ENCODE measurements around the gene TPST1. TPM values are rescaled to one million over a fixed set of nuclear protein-coding genes. Genes with fewer than 3 reads are reported as not detected.

Gene TPST1
- total RNA-seq, 1 donor from 2014 or later, result 36.5 TPM

- Mint-ChIP-seq H3K4me1 (ENCODE audit: low read depth, unreplicated experiment) (peaks cover 12% of the 10 kb centered on the region), H3K4me3 (ENCODE audit: unreplicated experiment) (no peak overlapping the region), H3K36me3 (ENCODE audit: low read depth, unreplicated experiment) (no peaks in the 10 kb centered on the region), H3K9me3 (ENCODE audit: unreplicated experiment) (no peaks in the 10 kb centered on the region), H3K27me3 (ENCODE audit: low read depth, unreplicated experiment) (no peaks in the 10 kb centered on the region), H3K27ac (ENCODE audit: unreplicated experiment) (no peak overlapping the region)
- no peaks in the 10 kb centered on the region for H3K79me2 ChIP-seq (ENCODE audit: insufficient read depth, low read length)
- DNase-seq (ENCODE audit: low read depth) (no peak), FAIRE-seq (no peak)
- no peaks in the 10 kb centered on the region for H3K9me3 ChIP-seq (ENCODE audit: insufficient read depth, low read depth, low read length)
- TF ChIP-seq EZH2 (IDR thresholded peaks at IDR 0.05; ENCODE audit: insufficient read depth, low read length) (no peak), CTCF (IDR thresholded peaks at IDR 0.05; ENCODE audit: insufficient read depth, low read depth, low read length) (no peak)
- H2AFZ ChIP-seq (ENCODE audit: low read depth, low read length), result no peak overlapping the region
- no peaks in the 10 kb centered on the region for H3K4me1 ChIP-seq (ENCODE audit: insufficient read depth, low read length)
- H3K27me3 ChIP-seq (ENCODE audit: insufficient read depth, low read length), result no peaks in the 10 kb centered on the region
- no peak overlapping the region for H3K9ac ChIP-seq (ENCODE audit: low read length)
- peaks cover 11% of the 10 kb centered on the region for H4K20me1 ChIP-seq (ENCODE audit: insufficient read depth, low read length)
- no peaks in the 10 kb centered on the region for H3K36me3 ChIP-seq (ENCODE audit: insufficient read depth, low read length)
- no peak overlapping the region for H3K4me3 ChIP-seq (ENCODE audit: insufficient read depth, low read depth, low read length)
- no peak overlapping the region for H3K27ac ChIP-seq (ENCODE audit: low read depth, low read length)
- H3K4me2 ChIP-seq (ENCODE audit: low read length), result no peak overlapping the region
These were observed 110.1 kb downstream of the TPST1 start for GRCh38 chr7:66315192-66315591.

GRCh38 chr7:66319407-66319979 lies 114.4 kb downstream of the TPST1 start:
- H3K27ac ChIP-seq (ENCODE audit: low read depth, low read length), result no peak overlapping the region
- TF ChIP-seq CTCF (IDR thresholded peaks at IDR 0.05; ENCODE audit: insufficient read depth, low read depth, low read length), result no peak
- no peak for TF ChIP-seq EZH2 (IDR thresholded peaks at IDR 0.05; ENCODE audit: insufficient read depth, low read length)
- H3K27me3 ChIP-seq (ENCODE audit: insufficient read depth, low read length), result no peaks in the 10 kb centered on the region
- H3K36me3 Mint-ChIP-seq (ENCODE audit: low read depth, unreplicated experiment), result peaks cover 3% of the 10 kb centered on the region
- H3K9me3 ChIP-seq (ENCODE audit: insufficient read depth, low read depth, low read length), result no peaks in the 10 kb centered on the region
- no peaks in the 10 kb centered on the region for H4K20me1 ChIP-seq (ENCODE audit: insufficient read depth, low read length)
- no peak overlapping the region for H3K9ac ChIP-seq (ENCODE audit: low read length)
- no peaks in the 10 kb centered on the region for H3K9me3 Mint-ChIP-seq (ENCODE audit: unreplicated experiment)
- H2AFZ ChIP-seq (ENCODE audit: low read depth, low read length), result no peak overlapping the region
- no peak overlapping the region for H3K4me3 ChIP-seq (ENCODE audit: insufficient read depth, low read depth, low read length)
- no peak overlapping the region for H3K27ac Mint-ChIP-seq (ENCODE audit: unreplicated experiment)
- no peaks in the 10 kb centered on the region for H3K27me3 Mint-ChIP-seq (ENCODE audit: low read depth, unreplicated experiment)
- H3K4me1 Mint-ChIP-seq (ENCODE audit: low read depth, unreplicated experiment), result peaks cover 4% of the 10 kb centered on the region
- no peak overlapping the region for H3K4me3 Mint-ChIP-seq (ENCODE audit: unreplicated experiment)
- H3K36me3 ChIP-seq (ENCODE audit: insufficient read depth, low read length), result no peaks in the 10 kb centered on the region
- no peak overlapping the region for H3K4me2 ChIP-seq (ENCODE audit: low read length)
- no peak for DNase-seq (ENCODE audit: low read depth)
- no peak for FAIRE-seq
- peaks cover 3% of the 10 kb centered on the region for H3K79me2 ChIP-seq (ENCODE audit: insufficient read depth, low read length)
- H3K4me1 ChIP-seq (ENCODE audit: insufficient read depth, low read length), result no peaks in the 10 kb centered on the region

GRCh38 chr7:66321283-66321682 lies 116.1 kb downstream of the TPST1 start:
- H3K27me3 Mint-ChIP-seq (ENCODE audit: low read depth, unreplicated experiment), result no peaks in the 10 kb centered on the region
- H3K9me3 Mint-ChIP-seq (ENCODE audit: unreplicated experiment), result no peaks in the 10 kb centered on the region
- TF ChIP-seq CTCF (IDR thresholded peaks at IDR 0.05; ENCODE audit: insufficient read depth, low read depth, low read length), result no peak
- TF ChIP-seq EZH2 (IDR thresholded peaks at IDR 0.05; ENCODE audit: insufficient read depth, low read length), result no peak
- Histone ChIP-seq H3K27me3 (ENCODE audit: insufficient read depth, low read length) (no peaks in the 10 kb centered on the region), H2AFZ (ENCODE audit: low read depth, low read length) (no peak overlapping the region), H3K4me3 (ENCODE audit: insufficient read depth, low read depth, low read length) (no peak overlapping the region), H3K27ac (ENCODE audit: low read depth, low read length) (no peak overlapping the region), H3K9me3 (ENCODE audit: insufficient read depth, low read depth, low read length) (no peaks in the 10 kb centered on the region), H3K4me2 (ENCODE audit: low read length) (no peak overlapping the region), H4K20me1 (ENCODE audit: insufficient read depth, low read length) (no peaks in the 10 kb centered on the region), H3K9ac (ENCODE audit: low read length) (no peak overlapping the region), H3K4me1 (ENCODE audit: insufficient read depth, low read length) (peaks cover 5% of the 10 kb centered on the region), H3K79me2 (ENCODE audit: insufficient read depth, low read length) (peaks cover 3% of the 10 kb centered on the region), H3K36me3 (ENCODE audit: insufficient read depth, low read length) (no peaks in the 10 kb centered on the region)
- DNase-seq (ENCODE audit: low read depth) (no peak), FAIRE-seq (no peak)
- no peak overlapping the region for H3K27ac Mint-ChIP-seq (ENCODE audit: unreplicated experiment)
- no peak overlapping the region for H3K4me3 Mint-ChIP-seq (ENCODE audit: unreplicated experiment)
- H3K36me3 Mint-ChIP-seq (ENCODE audit: low read depth, unreplicated experiment), result peaks cover 3% of the 10 kb centered on the region
- peaks cover 4% of the 10 kb centered on the region for H3K4me1 Mint-ChIP-seq (ENCODE audit: low read depth, unreplicated experiment)

Measured in astrocyte (in vitro differentiated cells and primary cell).